Dedifferentiated amniotic fluid mesenchymal stem cell (primary cell): ENCODE measurements around the gene LHFPL3.

Source experiments
- DNase-seq: peaks from one replicate; pipeline ENCODE4 v3.0.0-alpha.2; 2016; ENCODE audit errors: extremely low spot score

Gene LHFPL3

GRCh38 chr7:104371216-104371979, 43.0 kb downstream of the LHFPL3 start:
- DNase-seq = no peak

- no peak for DNase-seq
These were observed 43.6 kb downstream of the LHFPL3 start for GRCh38 chr7:104371980-104372357.

- no peak for DNase-seq
These were observed 54.2 kb downstream of the LHFPL3 start for GRCh38 chr7:104382616-104383015.

- DNase-seq = no peak
These were observed 58.5 kb downstream of the LHFPL3 start for GRCh38 chr7:104386943-104387342.

- no peak for DNase-seq
These were observed 59.8 kb downstream of the LHFPL3 start for GRCh38 chr7:104388222-104388621.

- DNase-seq = no peak
These were observed 66.8 kb downstream of the LHFPL3 start for GRCh38 chr7:104395162-104395561.

- DNase-seq = no peak
These were observed 69.0 kb downstream of the LHFPL3 start for GRCh38 chr7:104397442-104397841.

- no peak for DNase-seq
These were observed 80.0 kb downstream of the LHFPL3 start for GRCh38 chr7:104408371-104408770.

- no peak for DNase-seq
These were observed 82.3 kb downstream of the LHFPL3 start for GRCh38 chr7:104410742-104411141.

- no peak for DNase-seq
These were observed 84.5 kb downstream of the LHFPL3 start for GRCh38 chr7:104412911-104413310.

- DNase-seq = no peak
These were observed 85.8 kb downstream of the LHFPL3 start for GRCh38 chr7:104414216-104414615.

GRCh38 chr7:104415700-104416099, 87.3 kb downstream of the LHFPL3 start:
- no peak for DNase-seq

- no peak for DNase-seq
These were observed 88.5 kb downstream of the LHFPL3 start for GRCh38 chr7:104416866-104417393.

- DNase-seq = no peak
These were observed 103.5 kb downstream of the LHFPL3 start for GRCh38 chr7:104431930-104432329.

GRCh38 chr7:104434129-104434528, 105.7 kb downstream of the LHFPL3 start:
- DNase-seq = no peak

- DNase-seq = no peak
These were observed 114.1 kb downstream of the LHFPL3 start for GRCh38 chr7:104442481-104442880.

GRCh38 chr7:104444017-104444416, 115.6 kb downstream of the LHFPL3 start:
- DNase-seq = no peak

GRCh38 chr7:104445393-104445792, 117.0 kb downstream of the LHFPL3 start:
- DNase-seq = no peak

GRCh38 chr7:104450861-104451260, 122.5 kb downstream of the LHFPL3 start:
- no peak for DNase-seq

GRCh38 chr7:104453190-104453589, 124.8 kb downstream of the LHFPL3 start:
- no peak for DNase-seq

GRCh38 chr7:104458875-104459274, 130.5 kb downstream of the LHFPL3 start:
- DNase-seq = no peak

- no peak for DNase-seq
These were observed 140.9 kb downstream of the LHFPL3 start for GRCh38 chr7:104469166-104469820.

- no peak for DNase-seq
These were observed 152.1 kb downstream of the LHFPL3 start for GRCh38 chr7:104480529-104480928.
